ENCODE results near the gene TFCP2.
A peak's percentile ranks its signal among the peaks of the same experiment; 100 is the strongest.
"Not testable (repeated sequence)": the region's sequence is repeated elsewhere in the genome, so short reads cannot be mapped to it uniquely, and the experiment has no call there.

Gene TFCP2, protein sequence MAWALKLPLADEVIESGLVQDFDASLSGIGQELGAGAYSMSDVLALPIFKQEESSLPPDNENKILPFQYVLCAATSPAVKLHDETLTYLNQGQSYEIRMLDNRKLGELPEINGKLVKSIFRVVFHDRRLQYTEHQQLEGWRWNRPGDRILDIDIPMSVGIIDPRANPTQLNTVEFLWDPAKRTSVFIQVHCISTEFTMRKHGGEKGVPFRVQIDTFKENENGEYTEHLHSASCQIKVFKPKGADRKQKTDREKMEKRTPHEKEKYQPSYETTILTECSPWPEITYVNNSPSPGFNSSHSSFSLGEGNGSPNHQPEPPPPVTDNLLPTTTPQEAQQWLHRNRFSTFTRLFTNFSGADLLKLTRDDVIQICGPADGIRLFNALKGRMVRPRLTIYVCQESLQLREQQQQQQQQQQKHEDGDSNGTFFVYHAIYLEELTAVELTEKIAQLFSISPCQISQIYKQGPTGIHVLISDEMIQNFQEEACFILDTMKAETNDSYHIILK

DNA sequence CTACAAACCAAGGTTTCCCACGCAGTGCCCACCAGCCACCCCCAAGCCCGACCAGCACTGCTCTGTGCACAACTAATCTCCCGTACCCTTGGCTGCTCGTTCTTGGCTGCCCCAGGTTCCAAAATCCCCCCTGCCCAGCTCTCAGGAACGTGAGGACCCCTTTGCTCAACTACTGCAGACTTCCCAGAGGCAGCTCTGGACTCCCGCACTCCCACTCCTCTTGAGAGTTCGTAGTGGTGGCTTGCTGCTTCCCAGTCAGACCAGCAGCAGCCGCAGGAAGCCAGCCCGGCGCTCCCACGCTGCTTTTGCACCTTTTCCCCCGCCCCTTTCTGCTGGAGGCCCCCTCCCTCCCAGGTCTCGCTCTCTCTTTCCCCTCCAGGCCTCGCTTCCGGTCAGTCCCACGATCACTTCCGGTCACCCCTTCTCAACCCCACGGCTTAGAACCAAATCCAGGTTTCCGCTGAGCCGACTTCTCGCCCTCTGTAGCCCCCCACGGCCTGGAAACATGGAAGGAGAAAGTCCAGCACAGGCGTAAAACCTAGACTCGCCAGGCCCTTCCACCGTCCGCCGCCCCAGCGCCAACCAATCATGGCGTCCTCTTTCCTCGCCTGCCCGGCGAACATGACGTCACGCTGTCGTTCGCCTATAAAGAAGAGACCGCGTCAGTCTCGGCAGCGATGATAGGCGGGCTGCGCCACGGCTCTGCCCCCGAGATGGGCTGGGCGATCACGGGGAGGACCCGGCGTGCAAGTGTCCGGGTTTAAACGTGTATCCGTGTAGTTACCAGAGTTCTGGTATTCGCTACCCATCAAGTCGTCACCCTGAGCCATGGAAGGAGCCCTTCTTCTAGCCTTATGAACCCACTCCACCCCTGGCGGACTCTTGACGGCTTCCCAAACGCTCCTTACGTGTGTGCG is at the start of gene TFCP2:
Gene TFCP2 (minus strand): TSS at position 621 of the 917 bp plus-strand sequence. CDS start 713 bp downstream, outside the sequence.
- DNase-seq (ENCODE audit: low read depth) = peak; percentile 84

DNA sequence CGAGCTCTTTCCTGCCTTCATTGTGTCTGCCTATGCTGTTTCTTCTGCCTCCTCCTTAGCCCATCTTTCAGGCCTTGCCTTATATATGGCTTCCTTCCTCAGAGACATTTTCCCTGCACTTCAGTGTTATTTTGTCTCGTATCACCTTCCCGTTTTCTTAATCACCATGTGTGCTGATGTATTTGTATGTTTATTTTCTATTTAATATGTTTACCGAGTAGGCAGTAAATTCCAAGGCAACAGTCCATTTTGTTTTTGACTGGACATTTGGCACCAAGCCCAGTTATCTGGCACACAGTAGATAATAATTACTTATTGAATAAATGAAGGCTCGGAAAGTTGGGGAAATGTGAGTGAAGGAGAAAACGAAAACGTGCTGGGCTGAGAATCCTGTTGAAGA is 49.5 kb upstream of the TFCP2 start:
- no peak for DNase-seq (ENCODE audit: low read depth)

- DNase-seq (ENCODE audit: low read depth) = not testable (repeated sequence)
Observed at GRCh38 chr12:51219857-51220256, 46.9 kb upstream of the TFCP2 start.

GRCh38 chr12:51219322-51219721 is 46.4 kb upstream of the TFCP2 start:
- DNase-seq (ENCODE audit: low read depth) = no peak

DNA sequence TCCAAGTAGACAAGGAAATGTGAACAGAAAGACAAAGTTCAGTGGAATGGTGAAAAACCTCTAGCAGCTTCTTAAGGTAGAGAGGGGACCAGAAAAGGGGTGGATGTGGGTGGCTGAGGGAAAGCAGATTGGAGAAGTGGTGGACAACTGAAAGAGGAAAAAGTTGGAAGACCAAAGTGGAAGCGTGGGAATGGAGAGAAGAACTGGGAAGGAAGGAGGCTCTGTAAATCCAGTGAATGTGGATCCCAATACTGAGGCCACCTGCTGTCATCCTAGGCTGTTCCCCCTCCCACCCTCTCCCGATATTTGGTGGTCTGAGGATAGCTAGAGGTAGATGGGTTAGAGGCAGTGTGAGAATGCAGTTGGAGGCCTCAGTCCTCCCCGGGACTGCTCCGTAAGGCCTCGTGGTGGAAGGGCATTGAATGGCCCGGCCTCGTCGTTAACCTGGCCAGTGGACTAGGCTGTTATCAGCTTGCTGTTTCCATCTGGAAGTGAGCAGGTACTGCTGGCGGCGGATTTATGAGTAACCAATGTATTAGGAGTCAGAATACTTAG is 45.7 kb upstream of the TFCP2 start:
- no peak for DNase-seq (ENCODE audit: low read depth)

DNA sequence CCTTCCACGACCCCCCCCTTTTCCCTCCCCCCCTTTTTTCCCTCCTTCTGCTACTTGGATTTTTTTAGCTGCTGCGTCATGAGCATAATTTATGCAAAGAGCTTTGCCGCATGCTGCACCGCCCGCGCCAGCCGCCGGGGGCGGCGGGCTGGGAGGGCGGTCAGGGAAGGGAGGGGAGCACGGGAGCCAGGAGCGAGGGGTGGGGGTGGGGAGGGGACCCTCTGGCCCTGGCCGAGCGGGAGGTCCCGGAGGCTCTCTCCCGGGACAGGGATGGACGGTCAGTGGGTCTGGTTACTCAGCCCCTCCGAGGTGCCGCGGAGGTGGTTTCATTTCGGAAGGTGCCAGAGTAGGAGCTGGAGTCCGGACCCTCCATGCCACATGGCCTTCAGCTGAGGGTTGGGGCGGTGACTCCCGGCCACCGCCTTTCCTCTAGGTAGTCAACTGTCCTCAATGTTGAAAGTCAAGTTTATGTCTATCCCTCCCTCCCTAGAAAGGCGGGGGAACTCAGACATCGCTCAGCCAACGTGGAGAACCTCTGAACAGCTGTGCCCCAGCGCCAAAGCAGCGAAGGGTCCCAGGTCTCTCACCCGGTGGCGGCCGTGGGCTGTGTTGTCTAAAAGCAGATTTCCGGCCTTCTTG is 45.2 kb upstream of the TFCP2 start, which contains the start of gene POU6F1:
Gene POU6F1 (minus strand): TSS at position 95 of the 639 bp plus-strand sequence. CDS start 11,226 bp downstream, outside the sequence.
- DNase-seq (ENCODE audit: low read depth) = peak; percentile 57

DNA sequence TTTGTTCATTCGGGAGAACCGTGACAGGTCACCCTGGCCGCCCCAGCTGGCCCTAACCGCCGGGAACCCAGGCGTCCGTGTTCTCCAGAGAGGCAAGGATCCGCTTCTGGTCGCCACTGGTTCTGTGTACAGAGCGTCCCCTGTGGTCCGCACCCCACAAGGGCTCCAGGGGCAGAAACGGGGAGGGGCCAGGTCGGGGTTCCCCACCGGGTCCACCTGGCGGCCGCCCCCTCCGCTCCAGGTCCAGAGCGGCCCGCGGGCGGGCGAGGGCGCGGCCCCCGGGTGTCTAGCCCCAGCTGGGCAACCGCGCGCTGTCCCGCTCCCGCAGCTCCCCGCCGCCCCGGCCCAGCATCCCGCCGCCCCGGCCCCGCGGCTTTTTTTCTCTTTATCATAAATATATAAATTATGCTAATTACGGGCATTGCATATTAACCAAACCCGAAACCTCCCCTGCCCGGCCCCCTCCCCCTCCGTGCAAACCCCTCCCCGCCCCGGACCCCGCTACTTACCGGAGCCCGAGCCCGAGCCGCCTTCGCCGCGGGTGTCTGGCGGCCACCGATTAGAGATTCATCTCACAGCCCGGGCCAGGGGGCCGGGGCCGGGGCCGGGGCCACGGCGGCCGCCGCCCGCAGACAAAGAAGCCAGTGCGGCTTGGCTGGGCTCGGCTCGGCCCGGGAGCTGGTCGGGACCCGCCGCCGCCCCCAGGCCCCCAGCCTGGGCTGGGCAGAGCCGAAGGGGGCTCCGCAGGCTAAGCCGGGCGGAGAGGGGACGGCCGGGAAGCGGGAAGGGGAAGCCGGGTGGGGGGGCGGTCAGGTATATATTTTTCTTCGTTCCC is 44.4 kb upstream of the TFCP2 start:
- DNase-seq (ENCODE audit: low read depth) = peak; percentile 48

GRCh38 chr12:51216642-51217041 is 43.7 kb upstream of the TFCP2 start:
- no peak for DNase-seq (ENCODE audit: low read depth)

DNA sequence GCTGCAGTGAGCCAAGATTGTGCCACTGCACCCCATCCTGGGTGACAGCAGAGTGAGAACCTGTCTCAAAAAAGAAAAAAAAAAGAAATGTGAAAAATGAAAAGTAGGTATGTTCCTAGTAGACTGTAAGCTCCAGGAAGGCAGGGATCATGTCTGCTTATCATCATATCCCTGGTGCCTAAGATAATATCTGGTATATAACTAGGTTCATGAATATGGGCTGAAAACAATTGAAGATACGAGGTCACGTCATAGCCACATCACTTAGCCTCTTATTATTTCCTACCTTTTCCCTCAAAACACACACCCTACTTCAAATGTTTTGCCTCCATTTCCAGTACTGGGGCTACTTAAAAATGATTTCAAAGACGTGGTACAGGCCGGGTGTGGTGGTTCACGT is 42.0 kb upstream of the TFCP2 start:
- no peak for DNase-seq (ENCODE audit: low read depth)

GRCh38 chr12:51210690-51211395 is 37.9 kb upstream of the TFCP2 start:
- DNase-seq (ENCODE audit: low read depth) = no peak

GRCh38 chr12:51209259-51209658 is 36.3 kb upstream of the TFCP2 start:
- DNase-seq (ENCODE audit: low read depth) = no peak

DNA sequence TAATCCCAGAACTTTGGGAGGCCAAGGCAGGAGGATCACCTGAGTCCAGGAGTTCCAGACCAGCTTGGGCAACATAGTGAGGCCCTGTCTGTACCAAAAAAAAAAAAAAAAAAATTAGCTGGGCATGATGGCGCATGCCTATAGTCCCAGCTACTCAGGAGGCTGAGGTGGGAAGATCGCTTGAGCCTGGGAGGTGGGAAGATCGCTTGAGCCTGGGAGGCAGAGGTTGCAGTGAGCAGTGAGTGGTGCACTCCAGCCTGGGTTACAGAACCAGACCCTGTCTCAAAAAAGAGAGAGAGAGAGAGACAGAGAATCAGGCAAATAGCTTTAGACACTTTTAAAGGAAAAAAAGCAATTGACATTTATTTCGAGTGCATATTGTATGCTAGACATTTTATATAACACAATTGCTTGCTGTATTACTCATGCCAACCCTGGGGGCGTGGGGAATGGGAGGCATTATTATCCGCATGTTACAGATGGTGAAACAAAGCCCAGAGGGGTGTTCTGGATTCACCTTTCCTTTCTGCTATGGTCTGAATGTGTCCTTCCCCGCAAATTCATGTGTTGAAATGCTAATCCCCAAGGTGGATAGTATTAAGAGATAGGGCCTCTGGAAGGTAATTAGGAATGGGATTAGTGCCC is 35.2 kb upstream of the TFCP2 start:
- no peak for DNase-seq (ENCODE audit: low read depth)

- no peak for DNase-seq (ENCODE audit: low read depth)
Observed at GRCh38 chr12:51205350-51205749, 32.4 kb upstream of the TFCP2 start.

- DNase-seq (ENCODE audit: low read depth) = no peak
Observed at GRCh38 chr12:51202718-51203117, 29.8 kb upstream of the TFCP2 start.

DNA sequence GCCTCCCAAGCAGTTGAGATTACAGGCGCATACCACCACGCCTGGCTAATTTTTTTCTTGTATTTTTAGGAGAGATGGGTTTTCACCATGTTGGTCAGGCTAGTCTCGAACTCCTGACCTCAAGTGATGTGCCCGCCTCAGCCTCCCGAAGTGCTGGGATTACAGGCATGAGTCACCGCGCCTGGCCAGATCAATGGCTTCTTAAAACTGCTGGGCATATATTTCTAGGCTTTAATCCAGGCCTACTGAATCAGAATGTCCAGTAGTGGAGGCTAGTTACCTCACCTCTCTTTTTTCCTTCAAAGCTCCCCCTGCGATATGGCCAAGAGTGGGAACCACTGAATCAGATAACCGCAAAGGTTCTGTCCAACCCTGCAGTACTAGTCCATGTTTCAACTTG is 27.9 kb upstream of the TFCP2 start:
- DNase-seq (ENCODE audit: low read depth) = no peak

GRCh38 chr12:51200156-51200555 is 27.2 kb upstream of the TFCP2 start:
- no peak for DNase-seq (ENCODE audit: low read depth)

DNA sequence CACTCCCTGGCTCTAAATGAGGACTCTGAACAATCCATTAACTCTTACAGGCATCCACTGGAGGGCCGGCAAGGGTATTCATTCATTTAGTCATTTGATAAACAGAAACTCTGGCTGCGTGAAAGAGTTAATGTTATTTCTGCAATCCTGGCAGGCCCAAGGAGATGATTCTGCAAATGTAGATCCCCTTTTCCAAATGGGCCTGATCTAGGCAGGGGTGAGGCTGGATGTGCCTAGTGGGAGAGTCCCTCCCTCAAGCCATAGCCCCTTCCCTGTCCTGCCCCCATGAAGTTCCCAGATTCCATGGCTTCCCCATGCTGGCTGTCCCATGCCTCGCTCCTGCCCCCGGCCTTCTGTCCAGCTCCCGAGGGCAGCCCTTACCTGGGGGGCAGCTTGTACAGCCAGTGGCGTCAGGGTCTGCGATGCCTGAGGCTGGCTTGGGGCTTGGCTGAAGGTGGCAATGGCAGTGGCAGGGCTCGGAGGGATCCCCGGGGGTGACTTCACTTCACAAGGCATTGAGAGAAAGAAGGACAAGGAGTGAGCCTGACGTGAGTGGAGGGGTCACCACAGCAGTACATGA is 26.5 kb upstream of the TFCP2 start:
- no peak for DNase-seq (ENCODE audit: low read depth)

GRCh38 chr12:51198568-51199365 is 25.8 kb upstream of the TFCP2 start:
- no peak for DNase-seq (ENCODE audit: low read depth)

Data from activated T-cell treated with anti-CD3 and anti-CD28 coated beads for 1 hour (primary cell).